H1 (cell line): ENCODE results near the gene RGS16. TPM values are rescaled to one million over a fixed set of nuclear protein-coding genes. Genes with fewer than 3 reads are reported as not detected.

ENCODE experiments used
- CTCF ChIA-PET: fragments of 300-600 bp; sonication (Branson Sonifier 250); formaldehyde crosslinking; loops from one replicate; lab custom pipeline; 2021; ENCODE audit not compliant: partially characterized antibody; lab: Charles Lee
- POLR2A ChIA-PET: fragments of 300-600 bp; sonication (Branson Sonifier 250); formaldehyde crosslinking; loops from one replicate; lab custom pipeline; 2021; ENCODE audit warnings: inconsistent platforms; ENCODE audit not compliant: partially characterized antibody; lab: Charles Lee
- DNase-seq, 2 experiments: peaks; one replicate each; pipeline versions ENCODE4 v3.0.0 to v3.0.0-alpha.2; 2010 to 2022; ENCODE audit warnings: low spot score in 2 of 2, low read depth in 1 of 2, mixed read lengths in 1 of 2
- FAIRE-seq: peaks from 2 replicates; lab custom pipeline; 2011; peaks lifted over from hg19 to GRCh38; lab: Jason Lieb, UNC
- H2AFZ ChIP-seq: 2 replicates; pipeline ENCODE4 v1.8.1; 2012; ENCODE audit warnings: low read length, inconsistent platforms
- H2AK5ac ChIP-seq: 2 replicates; pipeline ENCODE4 v1.6.1; 2013; ENCODE audit warnings: low read depth, low read length
- H2BK120ac ChIP-seq: replicated peaks from 2 replicates; pipeline ENCODE3; 2013; ENCODE audit warnings: low read depth, low read length, inconsistent platforms
- H2BK12ac ChIP-seq: 2 replicates; pipeline ENCODE4 v1.6.1; 2013; ENCODE audit warnings: low read depth, low read length
- H2BK15ac ChIP-seq: 2 replicates; pipeline ENCODE4 v1.6.1; 2013; ENCODE audit warnings: low read length
- H2BK20ac ChIP-seq: 2 replicates; pipeline ENCODE4 v1.6.1; 2013; ENCODE audit warnings: low read length
- H2BK5ac ChIP-seq: 2 replicates; pipeline ENCODE4 v1.6.1; 2013; ENCODE audit warnings: low read depth, low read length
- H3K14ac ChIP-seq: 2 replicates; pipeline ENCODE4 v1.6.1; 2013; ENCODE audit warnings: inconsistent platforms; ENCODE audit not compliant: insufficient read length
- H3K18ac ChIP-seq: 2 replicates; pipeline ENCODE4 v1.6.1; 2013; ENCODE audit warnings: low read length; ENCODE audit errors: extremely low read depth
- H3K23ac ChIP-seq: 2 replicates; pipeline ENCODE4 v1.6.1; 2013; ENCODE audit warnings: inconsistent platforms; ENCODE audit not compliant: insufficient read length
- H3K23me2 ChIP-seq: 2 replicates; pipeline ENCODE4 v1.6.1; 2013; ENCODE audit warnings: low read depth, low read length
- H3K27ac ChIP-seq: 2 replicates; pipeline ENCODE4 v1.6.1; 2011; ENCODE audit warnings: low read depth, low read length, inconsistent platforms
- H3K27me3 ChIP-seq, 4 experiments: replicated peaks in 1 of 4; 1 replicate in 1 of 4; 2 replicates in 3 of 4; pipeline versions ENCODE4 v1.6.1 to v1.8.1; 2011 to 2013; ENCODE audit warnings: low read length in 3 of 4, mild to moderate bottlenecking in 3 of 4, inconsistent platforms in 2 of 4, mixed read lengths in 2 of 4, moderate library complexity in 1 of 4; ENCODE audit not compliant: control insufficient read depth in 3 of 4, insufficient read depth in 3 of 4; ENCODE audit errors: extremely low read depth in 1 of 4
- H3K36me3 ChIP-seq, 4 experiments: 2 replicates each; pipeline versions ENCODE4 v1.6.1 to v1.8.1; 2011 to 2013; ENCODE audit warnings: mild to moderate bottlenecking in 4 of 4, low read length in 3 of 4, moderate library complexity in 2 of 4, control low read depth in 1 of 4, inconsistent platforms in 1 of 4; ENCODE audit not compliant: insufficient read depth in 4 of 4, control insufficient read depth in 2 of 4
- H3K4ac ChIP-seq: replicated peaks from 2 replicates; pipeline ENCODE3; 2013; ENCODE audit warnings: low read length, low read depth, mixed read lengths, inconsistent platforms; ENCODE audit not compliant: insufficient read length
- H3K4me1 ChIP-seq, 4 experiments: replicated peaks in 1 of 4; 1 replicate in 1 of 4; 2 replicates in 3 of 4; pipeline versions ENCODE4 v1.6.1 to v1.8.1; 2011 to 2013; ENCODE audit warnings: low read length in 3 of 4, inconsistent platforms in 2 of 4, mixed read lengths in 1 of 4; ENCODE audit not compliant: insufficient read depth in 4 of 4, control insufficient read depth in 3 of 4
- H3K4me2 ChIP-seq, 2 experiments: 2 replicates each; pipeline versions ENCODE4 v1.6.1 to v1.8.1; 2011 to 2013; ENCODE audit warnings: low read depth in 2 of 2, low read length in 2 of 2, control low read depth in 1 of 2, inconsistent platforms in 1 of 2, mild to moderate bottlenecking in 1 of 2; ENCODE audit not compliant: insufficient read depth in 1 of 2
- H3K4me3 ChIP-seq, 4 experiments: fragments of 200-600, 300-600 bp in 1 of 4; sonication (generic), shearing (Covaris generic), sonication (Bioruptor Twin) in 1 of 4; 2 replicates each; pipeline versions ENCODE4 v1.5.1 to v1.8.1; 2011 to 2016; ENCODE audit warnings: low read length in 4 of 4, low read depth in 3 of 4, control low read depth in 2 of 4, inconsistent platforms in 2 of 4, mild to moderate bottlenecking in 2 of 4, mixed read lengths in 1 of 4, moderate library complexity in 1 of 4; ENCODE audit not compliant: insufficient read depth in 2 of 4; ENCODE audit errors: extremely low read depth in 1 of 4
- H3K56ac ChIP-seq: replicated peaks from 2 replicates; pipeline ENCODE3; 2013; ENCODE audit warnings: low read depth, mild to moderate bottlenecking, mixed read lengths, low read length, inconsistent platforms; ENCODE audit not compliant: insufficient read length
- H3K79me1 ChIP-seq: 2 replicates; pipeline ENCODE4 v1.6.1; 2013; ENCODE audit warnings: low read depth, low read length, control low read depth
- H3K79me2 ChIP-seq, 2 experiments: 2 replicates each; pipeline versions ENCODE4 v1.6.1 to v1.8.1; 2012 to 2013; ENCODE audit warnings: low read length in 2 of 2, mild to moderate bottlenecking in 2 of 2, inconsistent platforms in 1 of 2; ENCODE audit not compliant: insufficient read depth in 2 of 2, control insufficient read depth in 1 of 2
- H3K9ac ChIP-seq, 4 experiments: replicated peaks in 1 of 4; 1 replicate in 1 of 4; 2 replicates in 3 of 4; pipeline versions ENCODE4 v1.6.1 to v1.8.1; 2011 to 2013; ENCODE audit warnings: low read depth in 3 of 4, low read length in 3 of 4, control low read depth in 2 of 4, mild to moderate bottlenecking in 2 of 4, moderate library complexity in 2 of 4, inconsistent platforms in 1 of 4; ENCODE audit errors: extremely low read depth in 1 of 4
- H3K9me3 ChIP-seq, 2 experiments: 2 replicates each; pipeline versions ENCODE4 v1.6.1 to v1.8.1; 2012 to 2013; ENCODE audit warnings: mild to moderate bottlenecking in 2 of 2, moderate library complexity in 2 of 2, control low read depth in 1 of 2, inconsistent platforms in 1 of 2, low read depth in 1 of 2, low read length in 1 of 2, mixed read lengths in 1 of 2; ENCODE audit not compliant: insufficient read depth in 2 of 2
- H4K20me1 ChIP-seq, 2 experiments: replicated peaks in 1 of 2; 2 replicates each; pipeline versions ENCODE3 to v1.8.1; 2011 to 2013; ENCODE audit warnings: inconsistent platforms in 2 of 2, low read length in 2 of 2, mild to moderate bottlenecking in 1 of 2; ENCODE audit not compliant: insufficient read depth in 2 of 2, control insufficient read depth in 1 of 2
- H4K5ac ChIP-seq: 2 replicates; pipeline ENCODE4 v1.6.1; 2013; ENCODE audit warnings: low read length, low read depth, mixed read lengths, inconsistent platforms; ENCODE audit not compliant: insufficient read length
- H4K8ac ChIP-seq: 2 replicates; pipeline ENCODE4 v1.8.0; 2013; ENCODE audit warnings: mild to moderate bottlenecking, moderate library complexity, low read length, inconsistent platforms; ENCODE audit not compliant: insufficient read depth; ENCODE audit errors: extremely low read depth
- H4K91ac ChIP-seq: replicated peaks from 2 replicates; pipeline ENCODE3; 2013; ENCODE audit warnings: low read length, mixed read lengths, inconsistent platforms; ENCODE audit not compliant: insufficient read length
- BACH1 ChIP-seq: IDR thresholded peaks from 2 replicates; pipeline ENCODE4 v1.6.1; 2012; ENCODE audit warnings: low read length, improper control_type of control experiment
- CHD2 ChIP-seq: IDR thresholded peaks from 2 replicates; pipeline ENCODE4 v1.6.1; 2012; ENCODE audit warnings: low read length, improper control_type of control experiment
- HDAC2 ChIP-seq, 2 experiments: fragments of 300-600 bp in 1 of 2; sonication (generic) in 1 of 2; IDR thresholded peaks; 2 replicates each; pipeline ENCODE4 v1.6.1; 2011 to 2012; ENCODE audit warnings: low read depth in 2 of 2, low read length in 2 of 2, mild to moderate bottlenecking in 2 of 2, moderate library complexity in 2 of 2, borderline replicate concordance in 1 of 2, inconsistent platforms in 1 of 2
- HDAC6 ChIP-seq: IDR thresholded peaks from one replicate; pipeline ENCODE4 v1.7.1; 2012; ENCODE audit warnings: low read depth, mild to moderate bottlenecking, inconsistent platforms, low read length, moderate library complexity
- JUN ChIP-seq: IDR thresholded peaks from 2 replicates; pipeline ENCODE4 v1.6.1; 2011; ENCODE audit warnings: low read depth, mild to moderate bottlenecking, improper control_type of control experiment, low read length
- KDM5A ChIP-seq: fragments of 200-600 bp; IDR thresholded peaks from 2 replicates; pipeline ENCODE4 v1.7.1; 2012; ENCODE audit warnings: mild to moderate bottlenecking, low read length, inconsistent platforms, mixed read lengths
- NRF1 ChIP-seq: IDR thresholded peaks from 2 replicates; pipeline ENCODE4 v1.6.1; 2011; ENCODE audit warnings: mild to moderate bottlenecking, low read depth, low read length, improper control_type of control experiment
- RFX5 ChIP-seq: IDR thresholded peaks from 2 replicates; pipeline ENCODE4 v1.6.1; 2011; ENCODE audit warnings: low read depth, low read length, improper control_type of control experiment, borderline replicate concordance
- SP4 ChIP-seq: IDR thresholded peaks from 2 replicates; pipeline ENCODE4 v1.6.1; 2012; ENCODE audit warnings: low read length, inconsistent platforms
- TAF1 ChIP-seq: IDR thresholded peaks from 2 replicates; pipeline ENCODE4 v1.6.1; 2011; ENCODE audit warnings: mild to moderate bottlenecking, low read depth, low read length
- TEAD4 ChIP-seq: IDR thresholded peaks from 2 replicates; pipeline ENCODE4 v1.6.1; 2012; ENCODE audit warnings: low read depth, low read length, inconsistent platforms, mixed read lengths
- ZNF274 ChIP-seq: IDR thresholded peaks from 2 replicates; pipeline ENCODE4 v1.7.0; 2012; ENCODE audit warnings: low read length, borderline replicate concordance; ENCODE audit errors: extremely low read depth
- WGBS, 2 experiments: shearing (Covaris generic) in 1 of 2; methylation state at CpG; one replicate each; pipeline versions ENCODE4 v1.1.6 to v1.1.7; 2013 to 2015; ENCODE audit warnings: low lambda C conversion rate in 2 of 2, mixed read lengths in 2 of 2, inconsistent platforms in 1 of 2, low coverage in 1 of 2, missing lambda C conversion rate in 1 of 2; ENCODE audit not compliant: insufficient replicate concordance in 2 of 2, insufficient coverage in 1 of 2, insufficient read length in 1 of 2; ENCODE audit errors: extremely low coverage in 1 of 2, missing lambda C conversion rate in 1 of 2; 5-methylcytosine and 5-hydroxymethylcytosine counted together
- polyA plus RNA-seq, 7 experiments: library from polyadenylated mRNA; depleted of rRNA in 3 of 7; stranded (reverse) in 5 of 7; unstranded in 2 of 7; fragments of >200 nt in 5 of 7; fragments of 200-250 nt in 2 of 7; gene quantifications; 1 replicate in 5 of 7; 2 replicates in 1 of 7; 4 replicates in 1 of 7; pipeline versions ENCODE4 v1.2.1 to v1.2.3, GENCODE V29; 2011 to 2013; ENCODE audit warnings: missing spikeins in 2 of 7, mixed read lengths in 2 of 7
- total RNA-seq: library from RNA; stranded (reverse); fragmentation: NEBNext Ultra II Directional; extraction: Animal tissue kit (Norgen Biotek cat#: 25700); gene quantifications from 2 replicates; pipeline ENCODE4 v1.2.1, GENCODE V29; 2021
- TF ChIP-seq, protein P1 (sequence below): IDR thresholded peaks from 2 replicates; pipeline ENCODE4 v1.6.1; 2011; ENCODE audit warnings: low read depth, mild to moderate bottlenecking, low read length; ENCODE audit not compliant: insufficient read depth
- TF ChIP-seq, protein P2 (sequence below): IDR thresholded peaks from 2 replicates; pipeline ENCODE4 v1.6.1; 2012; ENCODE audit warnings: inconsistent platforms

The RGS16 gene
- total and polyA plus RNA-seq, 2 of the 8 experiments (the other 6 are each of a cell fraction or from before 2014, with no cell fraction given) = 5.7 to 9.8 TPM

DNA sequence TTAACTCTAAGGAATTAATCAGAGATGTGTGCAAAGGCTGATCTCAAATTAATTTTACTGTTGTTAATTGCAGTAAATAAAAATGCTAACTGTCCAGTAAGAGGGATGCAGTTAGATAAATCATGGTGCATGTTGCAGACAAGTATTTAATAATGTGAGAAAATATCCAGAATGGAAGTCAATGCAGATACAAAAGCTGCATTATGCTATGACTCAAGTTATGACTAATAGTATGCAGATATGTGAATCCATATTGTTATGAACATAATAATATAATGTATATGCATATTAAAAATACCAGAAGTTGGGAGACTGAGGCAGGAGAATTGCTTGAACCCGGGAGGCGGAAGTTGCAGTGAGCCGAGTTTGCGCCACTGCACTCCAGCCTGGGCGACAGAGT is 36.6 kb downstream of the RGS16 start:
- H4K91ac ChIP-seq = no peak overlapping the region
- H3K9me3 ChIP-seq = no peaks in the 10 kb centered on the region; a peak in 1 of 4 replicates
- no peak overlapping the region for H2AFZ ChIP-seq
- H2BK15ac ChIP-seq = no peak overlapping the region
- H3K79me2 ChIP-seq = no peaks in the 10 kb centered on the region
- H3K36me3 ChIP-seq = no peaks in the 10 kb centered on the region
- no peak overlapping the region for H2BK20ac ChIP-seq
- H3K18ac ChIP-seq = no peak overlapping the region
- ChIA-PET POLR2A (no interaction called here), CTCF (interaction anchor here (1.4 kb wide), 1 partner anchor 215 kb away, joined by 3 read pairs; no protein-coding TSS in a partner anchor)
- no peak overlapping the region for H3K4me3 ChIP-seq
- H3K4me2 ChIP-seq = no peak overlapping the region
- 95% methylated on average over 5 of the region's 5 CpGs; no CpG with 5 or more reads in 1 of the 2 experiments for WGBS, 2 experiments
- no peak overlapping the region for H3K4ac ChIP-seq
- H2BK5ac ChIP-seq = no peak overlapping the region
- H3K27me3 ChIP-seq = no peaks in the 10 kb centered on the region
- no peak overlapping the region for H4K5ac ChIP-seq
- H3K14ac ChIP-seq = no peak overlapping the region
- H3K9ac ChIP-seq = no peak overlapping the region
- no peak for DNase-seq
- no peaks in the 10 kb centered on the region for H3K23me2 ChIP-seq
- no peak overlapping the region for H4K8ac ChIP-seq
- no peak overlapping the region for H3K27ac ChIP-seq
- H2BK120ac ChIP-seq = no peak overlapping the region
- no peak overlapping the region for H2AK5ac ChIP-seq
- no peaks in the 10 kb centered on the region for H4K20me1 ChIP-seq
- no peak overlapping the region for H3K56ac ChIP-seq
- H3K79me1 ChIP-seq = no peaks in the 10 kb centered on the region
- FAIRE-seq = no peak
- H3K4me1 ChIP-seq = no peaks in the 10 kb centered on the region
- no peak overlapping the region for H2BK12ac ChIP-seq
- H3K23ac ChIP-seq = no peak overlapping the region
- TF ChIP-seq HDAC6 (no peak), RFX5 (no peak), NRF1 (no peak), KDM5A (no peak), BACH1 (no peak), TAF1 (no peak), HDAC2 (IDR thresholded peaks at IDR 0.05; ENCODE audit: borderline replicate concordance in 1 of 2, low read depth in 2 of 2, low read length in 2 of 2) (no peak), ZNF274 (no peak), CHD2 (no peak), JUN (no peak), SP4 (no peak), TEAD4 (no peak)
- TF ChIP-seq, protein P1, sequence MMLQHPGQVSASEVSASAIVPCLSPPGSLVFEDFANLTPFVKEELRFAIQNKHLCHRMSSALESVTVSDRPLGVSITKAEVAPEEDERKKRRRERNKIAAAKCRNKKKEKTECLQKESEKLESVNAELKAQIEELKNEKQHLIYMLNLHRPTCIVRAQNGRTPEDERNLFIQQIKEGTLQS = no peak
- TF ChIP-seq, protein P2, sequence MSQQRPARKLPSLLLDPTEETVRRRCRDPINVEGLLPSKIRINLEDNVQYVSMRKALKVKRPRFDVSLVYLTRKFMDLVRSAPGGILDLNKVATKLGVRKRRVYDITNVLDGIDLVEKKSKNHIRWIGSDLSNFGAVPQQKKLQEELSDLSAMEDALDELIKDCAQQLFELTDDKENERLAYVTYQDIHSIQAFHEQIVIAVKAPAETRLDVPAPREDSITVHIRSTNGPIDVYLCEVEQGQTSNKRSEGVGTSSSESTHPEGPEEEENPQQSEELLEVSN = no peak
